Choroid plexus epithelial cell (primary cell): Measurements from ENCODE around the gene NCOR1.

Experiments
- DNase-seq: peaks from one replicate; pipeline ENCODE4 v3.0.0-alpha.2; 2010; ENCODE audit warnings: low read depth
- H3K4me3 ChIP-seq: 2 replicates; pipeline ENCODE4 v1.5.1; 2011; ENCODE audit warnings: low read depth, mild to moderate bottlenecking, control low read depth, low read length, moderate library complexity
- TF ChIP-seq, protein P1 (sequence below): conservative IDR thresholded peaks from 2 replicates; pipeline ENCODE4 v1.5.1; 2011; ENCODE audit warnings: low read depth, mild to moderate bottlenecking, control low read depth, inconsistent platforms, low read length, moderate library complexity

Gene NCOR1

GRCh38 chr17:16048811-16049449 lies 166.4 kb downstream of the NCOR1 start:
- DNase-seq: no peak
- TF ChIP-seq, protein P1, sequence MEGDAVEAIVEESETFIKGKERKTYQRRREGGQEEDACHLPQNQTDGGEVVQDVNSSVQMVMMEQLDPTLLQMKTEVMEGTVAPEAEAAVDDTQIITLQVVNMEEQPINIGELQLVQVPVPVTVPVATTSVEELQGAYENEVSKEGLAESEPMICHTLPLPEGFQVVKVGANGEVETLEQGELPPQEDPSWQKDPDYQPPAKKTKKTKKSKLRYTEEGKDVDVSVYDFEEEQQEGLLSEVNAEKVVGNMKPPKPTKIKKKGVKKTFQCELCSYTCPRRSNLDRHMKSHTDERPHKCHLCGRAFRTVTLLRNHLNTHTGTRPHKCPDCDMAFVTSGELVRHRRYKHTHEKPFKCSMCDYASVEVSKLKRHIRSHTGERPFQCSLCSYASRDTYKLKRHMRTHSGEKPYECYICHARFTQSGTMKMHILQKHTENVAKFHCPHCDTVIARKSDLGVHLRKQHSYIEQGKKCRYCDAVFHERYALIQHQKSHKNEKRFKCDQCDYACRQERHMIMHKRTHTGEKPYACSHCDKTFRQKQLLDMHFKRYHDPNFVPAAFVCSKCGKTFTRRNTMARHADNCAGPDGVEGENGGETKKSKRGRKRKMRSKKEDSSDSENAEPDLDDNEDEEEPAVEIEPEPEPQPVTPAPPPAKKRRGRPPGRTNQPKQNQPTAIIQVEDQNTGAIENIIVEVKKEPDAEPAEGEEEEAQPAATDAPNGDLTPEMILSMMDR: no peak
- no peak overlapping the region for H3K4me3 ChIP-seq

DNA sequence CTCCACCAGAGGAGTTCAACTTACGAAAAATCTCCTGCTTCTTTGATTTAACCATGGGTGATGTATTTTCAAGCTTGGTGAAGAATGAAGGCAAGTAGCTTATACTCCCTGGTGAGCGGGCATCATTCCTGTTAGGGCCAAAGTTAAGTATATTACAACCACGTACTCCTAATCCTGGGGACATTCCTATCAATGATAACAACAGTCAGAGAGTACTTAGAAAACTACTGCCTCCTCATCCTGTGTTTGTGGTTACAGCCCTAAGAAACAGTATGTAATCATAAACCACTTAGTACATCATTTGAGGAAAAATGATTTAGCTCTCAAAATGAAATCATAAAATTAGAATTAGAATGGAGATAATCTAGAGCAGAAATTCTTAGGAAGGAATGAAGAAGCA lies 168.4 kb downstream of the NCOR1 start:
- TF ChIP-seq, protein P1: no peak
- H3K4me3 ChIP-seq: no peak overlapping the region
- peak; percentile 39 for DNase-seq

GRCh38 chr17:16044487-16044886 lies 170.8 kb downstream of the NCOR1 start:
- TF ChIP-seq, protein P1: no peak
- no peak for DNase-seq
- no peak overlapping the region for H3K4me3 ChIP-seq

DNA sequence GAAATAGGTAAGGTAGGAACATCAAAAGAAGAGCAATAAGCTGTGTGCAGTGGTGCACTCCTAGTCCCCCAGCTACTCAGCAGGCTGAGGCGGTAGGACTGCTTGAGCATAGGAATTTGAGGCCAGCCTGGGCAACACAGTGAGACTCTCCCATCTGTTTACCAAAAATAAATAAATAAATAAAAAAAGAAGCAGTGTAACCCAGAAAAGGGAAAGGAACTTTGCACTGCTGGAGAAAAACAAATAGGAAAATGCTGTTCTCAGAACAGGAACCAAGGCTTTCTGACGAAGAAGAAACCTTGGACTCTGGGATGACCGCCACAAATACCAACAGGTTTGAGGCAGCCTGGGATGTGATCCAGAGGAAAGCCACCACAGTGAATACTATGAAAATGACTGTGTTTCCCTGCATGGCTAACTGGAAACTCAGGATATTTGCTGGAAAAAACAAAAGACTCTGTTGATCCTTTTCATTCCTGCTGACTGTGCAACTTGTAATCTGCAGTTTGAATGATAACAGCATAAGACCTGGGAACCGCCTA lies 174.6 kb downstream of the NCOR1 start:
- DNase-seq: peak; percentile 40
- TF ChIP-seq, protein P1: no peak
- H3K4me3 ChIP-seq: no peak overlapping the region

DNA sequence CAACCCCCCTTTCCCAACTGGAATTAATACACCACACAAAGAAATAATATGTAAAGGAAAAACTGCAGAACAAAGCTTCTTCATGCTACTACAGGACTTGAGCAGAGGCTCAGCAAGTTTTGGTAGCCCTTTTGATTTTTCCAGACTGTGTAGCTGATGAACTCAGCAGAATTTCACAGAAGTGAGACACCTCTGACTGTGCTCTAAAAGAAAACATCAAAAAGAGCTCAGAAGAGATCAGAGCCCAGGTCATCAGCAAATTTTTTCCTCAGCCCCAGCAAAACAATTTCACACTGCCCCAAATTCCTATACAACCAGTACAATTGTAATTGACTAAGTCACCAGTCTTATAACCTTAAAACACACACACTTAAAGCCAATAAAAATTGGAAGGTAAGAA lies 177.7 kb downstream of the NCOR1 start:
- TF ChIP-seq, protein P1: no peak

GRCh38 chr17:16036261-16036660 lies 179.1 kb downstream of the NCOR1 start:
- no peak overlapping the region for H3K4me3 ChIP-seq
- TF ChIP-seq, protein P1: no peak
- DNase-seq: no peak

More for the DNA sequence above, 177.7 kb downstream of the NCOR1 start:
- no peak overlapping the region for H3K4me3 ChIP-seq
- DNase-seq: peak; percentile 40
